Keratinocyte (primary cell): Measurements from ENCODE around the gene CEL. TPM values are rescaled to one million over a fixed set of nuclear protein-coding genes. Genes with fewer than 3 reads are reported as not detected.
"Not testable (repeated sequence)": the region's sequence is repeated elsewhere in the genome, so short reads cannot be mapped to it uniquely, and the experiment has no call there.

ENCODE experiments used
- DNase-seq: peaks from one replicate; pipeline ENCODE4 v3.0.0-alpha.2; 2011; ENCODE audit warnings: low read depth, missing footprints, low spot score
- FAIRE-seq: peaks from 2 replicates; lab custom pipeline; 2011; peaks lifted over from hg19 to GRCh38; lab: Jason Lieb, UNC
- H2AFZ ChIP-seq: 2 replicates; pipeline ENCODE4 v1.6.0; 2012; ENCODE audit warnings: low read length, control low read depth, inconsistent platforms; ENCODE audit not compliant: control insufficient read depth
- H3K27ac ChIP-seq: 2 replicates; pipeline ENCODE4 v1.5.1; 2011; ENCODE audit warnings: low read length; ENCODE audit not compliant: control insufficient read depth, insufficient read depth
- H3K27me3 ChIP-seq: 3 replicates; pipeline ENCODE4 v1.6.0; 2011; ENCODE audit warnings: low read length; ENCODE audit not compliant: control insufficient read depth, insufficient read depth; ENCODE audit errors: extremely low read depth
- H3K36me3 ChIP-seq, 2 experiments: 2 replicates in 1 of 2; 3 replicates in 1 of 2; pipeline ENCODE4 v1.5.1; 2011; ENCODE audit warnings: low read length in 2 of 2, mild to moderate bottlenecking in 1 of 2; ENCODE audit not compliant: control insufficient read depth in 2 of 2, insufficient read depth in 2 of 2; ENCODE audit errors: extremely low read depth in 1 of 2
- H3K4me1 ChIP-seq: 3 replicates; pipeline ENCODE4 v1.5.1; 2011; ENCODE audit warnings: low read length; ENCODE audit not compliant: control insufficient read depth, insufficient read depth; ENCODE audit errors: extremely low read depth
- H3K4me2 ChIP-seq: 3 replicates; pipeline ENCODE4 v1.6.0; 2011; ENCODE audit warnings: low read depth, low read length; ENCODE audit not compliant: control insufficient read depth, insufficient read depth; ENCODE audit errors: extremely low read depth
- H3K4me3 ChIP-seq, 3 experiments: fragments of 200-600 bp in 1 of 3; sonication (generic) in 1 of 3; 2 replicates in 2 of 3; 3 replicates in 1 of 3; pipeline ENCODE4 v1.5.1; 2011 to 2016; ENCODE audit warnings: low read length in 3 of 3, mild to moderate bottlenecking in 3 of 3, control low read depth in 2 of 3, inconsistent platforms in 1 of 3, low read depth in 1 of 3, mixed read lengths in 1 of 3, mixed run types in 1 of 3, moderate library complexity in 1 of 3; ENCODE audit not compliant: control insufficient read depth in 2 of 3, insufficient read depth in 2 of 3; ENCODE audit errors: extremely low read depth in 1 of 3
- H3K79me2 ChIP-seq: 2 replicates; pipeline ENCODE4 v1.6.0; 2012; ENCODE audit warnings: low read length; ENCODE audit not compliant: control insufficient read depth, insufficient read depth
- H3K9ac ChIP-seq: 3 replicates; pipeline ENCODE4 v1.6.0; 2011; ENCODE audit warnings: low read length; ENCODE audit not compliant: control insufficient read depth, insufficient read depth; ENCODE audit errors: extremely low read depth
- H3K9me1 ChIP-seq: 3 replicates; pipeline ENCODE4 v1.6.0; 2011; ENCODE audit warnings: low read length; ENCODE audit not compliant: control insufficient read depth, insufficient read depth; ENCODE audit errors: extremely low read depth
- H3K9me3 ChIP-seq: 2 replicates; pipeline ENCODE4 v1.5.1; 2012; ENCODE audit warnings: low read depth, low read length; ENCODE audit not compliant: control insufficient read depth
- H4K20me1 ChIP-seq: 3 replicates; pipeline ENCODE4 v1.6.0; 2011; ENCODE audit warnings: low read length; ENCODE audit not compliant: control insufficient read depth, insufficient read depth; ENCODE audit errors: extremely low read depth
- EZH2 ChIP-seq: IDR thresholded peaks from one replicate; pipeline ENCODE4 v1.6.1; 2012; ENCODE audit warnings: inconsistent platforms, mild to moderate bottlenecking, low read length, moderate library complexity
- dilution Hi-C: fragments of 300-500 bp; cut with MboI; formaldehyde crosslinking; loops from one replicate; pipeline ENCODE4 v1.7.0; 2020; ENCODE audit warnings: low sequenced_read_pairs; ENCODE audit not compliant: extremely low pct_ligation_motif_present
- polyA plus RNA-seq, 5 experiments: library from polyadenylated mRNA; depleted of rRNA in 3 of 5; stranded (reverse) in 3 of 5; stranded (forward) in 1 of 5; unstranded in 1 of 5; fragments of >200 nt; gene quantifications; 1 replicate in 1 of 5; 2 replicates in 3 of 5; 3 replicates in 1 of 5; pipeline versions ENCODE4 v1.2.1 to v1.2.3, GENCODE V29; 2011 to 2012; ENCODE audit warnings: missing spikeins in 2 of 5, low read depth in 1 of 5, low replicate concordance in 1 of 5
- TF ChIP-seq, protein P1 (sequence below), 3 experiments: IDR thresholded peaks in 1 of 3; conservative IDR thresholded peaks in 1 of 3; optimal IDR thresholded peaks in 1 of 3; 2 replicates in 2 of 3; 3 replicates in 1 of 3; pipeline versions ENCODE3 to v1.5.1; 2011; ENCODE audit warnings: low read length in 3 of 3, mild to moderate bottlenecking in 3 of 3, moderate library complexity in 2 of 3, control low read depth in 1 of 3, inconsistent platforms in 1 of 3; ENCODE audit not compliant: insufficient read depth in 2 of 3; ENCODE audit errors: extremely low read depth in 1 of 3

The CEL gene
- polyA plus RNA-seq, 1 donor (not counting 4 experiments of a cell fraction or from before 2014, with no cell fraction given): 0.12 TPM

DNA sequence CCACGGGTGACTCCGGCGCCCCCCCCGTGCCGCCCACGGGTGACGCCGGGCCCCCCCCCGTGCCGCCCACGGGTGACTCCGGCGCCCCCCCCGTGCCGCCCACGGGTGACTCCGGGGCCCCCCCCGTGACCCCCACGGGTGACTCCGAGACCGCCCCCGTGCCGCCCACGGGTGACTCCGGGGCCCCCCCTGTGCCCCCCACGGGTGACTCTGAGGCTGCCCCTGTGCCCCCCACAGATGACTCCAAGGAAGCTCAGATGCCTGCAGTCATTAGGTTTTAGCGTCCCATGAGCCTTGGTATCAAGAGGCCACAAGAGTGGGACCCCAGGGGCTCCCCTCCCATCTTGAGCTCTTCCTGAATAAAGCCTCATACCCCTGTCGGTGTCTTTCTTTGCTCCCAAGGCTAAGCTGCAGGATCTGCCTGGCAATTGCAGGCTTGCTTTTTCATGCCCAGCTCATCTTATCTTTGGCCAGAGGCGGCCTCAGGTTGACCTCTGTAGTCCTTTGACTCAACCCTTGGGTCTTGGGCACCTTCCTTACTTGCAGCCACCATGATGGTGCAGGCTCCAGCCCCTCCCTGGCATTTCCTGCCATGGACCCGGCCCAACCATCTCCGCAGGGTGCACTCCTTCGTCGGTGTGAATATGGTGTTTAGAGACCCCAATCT is 9.8 kb downstream of the CEL start:
- FAIRE-seq (no peak), DNase-seq (no peak)
- no peak for TF ChIP-seq EZH2
- TF ChIP-seq, protein P1, sequence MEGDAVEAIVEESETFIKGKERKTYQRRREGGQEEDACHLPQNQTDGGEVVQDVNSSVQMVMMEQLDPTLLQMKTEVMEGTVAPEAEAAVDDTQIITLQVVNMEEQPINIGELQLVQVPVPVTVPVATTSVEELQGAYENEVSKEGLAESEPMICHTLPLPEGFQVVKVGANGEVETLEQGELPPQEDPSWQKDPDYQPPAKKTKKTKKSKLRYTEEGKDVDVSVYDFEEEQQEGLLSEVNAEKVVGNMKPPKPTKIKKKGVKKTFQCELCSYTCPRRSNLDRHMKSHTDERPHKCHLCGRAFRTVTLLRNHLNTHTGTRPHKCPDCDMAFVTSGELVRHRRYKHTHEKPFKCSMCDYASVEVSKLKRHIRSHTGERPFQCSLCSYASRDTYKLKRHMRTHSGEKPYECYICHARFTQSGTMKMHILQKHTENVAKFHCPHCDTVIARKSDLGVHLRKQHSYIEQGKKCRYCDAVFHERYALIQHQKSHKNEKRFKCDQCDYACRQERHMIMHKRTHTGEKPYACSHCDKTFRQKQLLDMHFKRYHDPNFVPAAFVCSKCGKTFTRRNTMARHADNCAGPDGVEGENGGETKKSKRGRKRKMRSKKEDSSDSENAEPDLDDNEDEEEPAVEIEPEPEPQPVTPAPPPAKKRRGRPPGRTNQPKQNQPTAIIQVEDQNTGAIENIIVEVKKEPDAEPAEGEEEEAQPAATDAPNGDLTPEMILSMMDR (optimal IDR thresholded peaks at IDR 0.05 in 1 of 3, IDR thresholded peaks at IDR 0.05 in 1 of 3, conservative IDR thresholded peaks at IDR 0.05 in 1 of 3; ENCODE audit: extremely low read depth in 1 of 3, insufficient read depth in 2 of 3, low read length in 3 of 3): no peak
- H3K36me3 ChIP-seq: no peaks in the 10 kb centered on the region
- no peaks in the 10 kb centered on the region for H3K79me2 ChIP-seq
- no peak overlapping the region for H3K4me3 ChIP-seq
- no peak overlapping the region for H2AFZ ChIP-seq
- H3K4me1 ChIP-seq: peaks cover 13% of the 10 kb centered on the region
- H3K9ac ChIP-seq: no peak overlapping the region
- no peaks in the 10 kb centered on the region for H4K20me1 ChIP-seq
- dilution Hi-C loops: no loop called here
- H3K27ac ChIP-seq: no peak overlapping the region
- no peaks in the 10 kb centered on the region for H3K9me1 ChIP-seq
- no peaks in the 10 kb centered on the region for H3K9me3 ChIP-seq
- peaks cover under 1% of the 10 kb centered on the region for H3K27me3 ChIP-seq
- no peak overlapping the region for H3K4me2 ChIP-seq

DNA sequence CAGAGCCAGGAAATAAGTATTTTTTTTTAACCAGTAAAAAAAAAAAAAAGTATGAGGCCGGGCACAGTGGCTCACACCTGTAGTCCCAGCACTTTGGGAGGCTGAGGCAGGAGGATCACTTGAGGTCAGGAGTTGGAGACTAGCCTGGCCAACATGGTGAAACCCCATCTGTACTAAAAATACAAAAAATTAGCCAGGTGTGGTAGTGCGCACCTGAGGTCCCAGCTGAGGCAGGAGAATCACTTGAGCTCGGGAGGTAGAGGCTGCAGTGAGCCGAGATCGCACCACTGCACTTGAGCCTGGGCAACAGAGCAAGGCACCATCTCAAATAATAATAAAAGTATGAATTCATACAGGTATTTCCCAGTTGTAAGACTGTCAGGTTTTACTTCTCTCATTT is 10.4 kb downstream of the CEL start:
- H3K9me1 ChIP-seq, H3K9me3 ChIP-seq, H3K4me3 ChIP-seq, H3K4me2 ChIP-seq, H2AFZ ChIP-seq, DNase-seq, H3K9ac ChIP-seq, FAIRE-seq, dilution Hi-C loops, H3K79me2 ChIP-seq, H3K27me3 ChIP-seq, H3K27ac ChIP-seq, H4K20me1 ChIP-seq, H3K36me3 ChIP-seq: not testable (repeated sequence)
- peaks cover 13% of the 10 kb centered on the region for H3K4me1 ChIP-seq
